Right ventricle myocardium superior (tissue), 1 donor: ENCODE data around the gene GON4L. TPM values are rescaled to one million over a fixed set of nuclear protein-coding genes. Genes with fewer than 3 reads are reported as not detected.
"Not testable (repeated sequence)": the region's sequence is repeated elsewhere in the genome, so short reads cannot be mapped to it uniquely, and the experiment has no call there.

Source experiments
- ATAC-seq: fragments of 200-7000 bp; cut with Tn5 transposase; one replicate; pipeline ENCODE4 v1.9.1; 2020; ENCODE audit warnings: mild to moderate bottlenecking; ENCODE audit not compliant: poor library complexity
- DNase-seq: peaks from one replicate; pipeline ENCODE4 v3.0.0-alpha.2; 2020
- intact Hi-C: fragments of 100-400 bp; cut with DNase I; formaldehyde crosslinking; loops from one replicate; pipeline ENCODE4 v1.11.2; 2022
- total RNA-seq: library from RNA; stranded (reverse); fragmentation: NEBNext Ultra II Directional; extraction: Animal tissue kit (Norgen Biotek cat#: 25700); gene quantifications from one replicate; pipeline ENCODE4 v1.2.1, GENCODE V29; 2021
- donor health status: DM: no; HTN: yes; CAD: no; lungs with severe emphysema.

GON4L gene
- total RNA-seq, 1 donor from 2014 or later = 17.9 TPM

GRCh38 chr1:155840386-155840785, 16.6 kb downstream of the GON4L start:
- ATAC-seq (no peak), DNase-seq (no peak)
- intact Hi-C loops = no loop called here

DNA sequence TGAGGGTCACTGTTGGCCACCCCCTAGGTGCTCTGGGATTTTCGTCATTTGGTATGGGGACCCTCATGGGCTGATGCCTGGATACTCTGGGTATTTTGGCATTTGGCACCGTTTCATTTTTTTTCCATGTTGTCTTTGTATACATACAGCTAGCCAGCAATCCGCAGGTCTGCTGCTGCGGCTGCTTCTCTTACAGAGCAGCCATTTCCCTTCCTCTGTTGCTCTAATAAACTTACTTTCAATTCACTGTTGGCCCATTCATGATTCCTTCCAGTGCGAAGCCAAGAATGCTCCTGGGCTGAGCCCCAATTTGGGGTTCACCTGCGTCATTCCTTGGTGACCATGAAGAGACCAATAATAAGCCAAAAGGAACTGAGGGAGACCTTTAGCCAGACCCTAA, 21.5 kb downstream of the GON4L start:
- DNase-seq (no peak), ATAC-seq (no peak)
- intact Hi-C loops = no loop called here

GRCh38 chr1:155834927-155835399, 22.1 kb downstream of the GON4L start:
- intact Hi-C loops, DNase-seq: not testable (repeated sequence)

DNA sequence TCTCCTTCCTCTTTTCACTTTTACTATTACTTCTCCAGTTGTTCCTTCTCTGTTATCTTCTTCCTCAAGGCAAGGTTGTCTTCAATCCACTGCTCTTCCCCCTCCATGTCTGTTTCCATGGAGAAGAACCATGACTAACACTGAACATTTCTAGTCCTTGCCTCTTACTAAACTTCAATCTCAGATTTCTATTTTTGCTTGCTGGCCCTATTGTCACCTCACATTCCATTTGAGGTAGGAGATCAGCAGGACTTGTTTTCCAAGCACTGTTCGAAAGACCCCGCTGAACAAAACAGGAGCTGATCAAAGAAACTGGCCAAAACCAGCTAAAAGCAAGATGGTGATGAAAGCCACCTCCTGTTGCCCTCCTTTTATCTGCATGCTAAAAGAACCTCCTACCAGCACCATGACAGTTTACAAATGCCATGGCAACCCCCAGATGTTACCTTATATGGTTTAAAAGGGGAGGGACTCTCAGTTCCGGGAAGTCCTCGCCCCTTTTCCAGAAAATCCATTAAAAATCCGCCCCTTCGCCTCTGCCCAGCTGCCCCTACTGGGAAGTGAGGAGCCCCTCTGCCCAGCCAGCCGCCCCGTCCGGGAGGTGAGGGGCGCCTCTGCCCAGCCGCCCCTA, 22.6 kb downstream of the GON4L start:
- ATAC-seq (peak; percentile 25), DNase-seq (no peak)
- intact Hi-C loops = no loop called here

More at GRCh38 chr1:155834927-155835399, 22.1 kb downstream of the GON4L start:
- ATAC-seq = not testable (repeated sequence)

- intact Hi-C loops = no loop called here
- DNase-seq (no peak), ATAC-seq (no peak)
Observed at GRCh38 chr1:155833665-155834295, 23.2 kb downstream of the GON4L start.

DNA sequence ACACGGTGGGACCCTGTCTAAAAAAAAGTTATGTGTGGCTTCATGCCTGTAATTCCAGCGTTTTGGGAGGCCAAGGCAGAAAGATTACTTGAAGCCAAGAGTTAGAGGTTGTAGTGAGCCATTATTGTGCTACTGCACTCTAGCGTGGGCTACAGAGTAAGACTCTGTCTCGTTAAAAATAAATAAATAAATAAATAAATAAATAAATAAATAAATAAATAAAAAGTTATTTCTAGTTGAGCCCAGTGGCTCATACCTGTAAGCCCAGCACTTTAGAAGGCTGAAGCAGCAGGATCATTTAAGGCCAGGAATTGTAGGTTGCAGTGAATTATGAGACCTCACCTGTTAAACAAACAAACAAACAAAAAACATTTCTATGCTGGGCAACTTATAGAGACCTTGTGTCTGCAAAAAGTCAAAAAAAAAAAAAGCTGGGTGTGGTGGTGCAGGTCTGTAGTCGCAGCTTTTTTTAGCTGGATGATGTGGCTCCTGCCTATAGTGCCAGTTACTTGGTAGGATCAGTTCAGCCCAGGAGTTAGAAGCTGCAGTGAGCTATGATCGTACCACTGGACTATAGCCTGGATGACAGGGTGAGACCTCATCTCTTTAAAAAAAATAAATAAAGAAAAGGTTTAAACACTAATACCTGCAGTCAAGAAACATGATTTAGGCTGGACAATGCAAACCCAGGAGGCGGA, 25.6 kb downstream of the GON4L start:
- DNase-seq (no peak), ATAC-seq (no peak)
- intact Hi-C loops = no loop called here

DNA sequence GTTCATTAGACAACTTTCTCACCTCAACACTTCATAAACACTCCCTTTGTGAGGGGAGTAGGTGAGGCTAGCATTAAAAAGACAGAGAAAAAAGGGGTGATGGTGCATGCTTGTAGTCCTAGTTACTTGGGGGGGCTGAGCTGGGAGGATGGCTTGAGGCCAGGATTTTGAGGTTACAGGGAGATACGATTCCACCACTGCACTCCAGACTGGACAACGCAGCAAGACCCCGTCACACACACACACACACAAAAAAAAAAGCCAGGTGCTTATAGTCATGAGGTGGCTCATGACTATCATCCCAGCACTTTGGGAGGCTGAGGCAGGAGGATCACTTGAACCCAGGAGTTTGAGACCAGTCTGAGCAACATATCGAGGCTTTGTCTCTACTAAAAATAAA, 29.6 kb downstream of the GON4L start:
- DNase-seq (no peak), ATAC-seq (no peak)
- intact Hi-C loops = loop anchor here (10.0 kb wide), 1 partner anchor 53 kb away; no protein-coding TSS in a partner anchor

DNA sequence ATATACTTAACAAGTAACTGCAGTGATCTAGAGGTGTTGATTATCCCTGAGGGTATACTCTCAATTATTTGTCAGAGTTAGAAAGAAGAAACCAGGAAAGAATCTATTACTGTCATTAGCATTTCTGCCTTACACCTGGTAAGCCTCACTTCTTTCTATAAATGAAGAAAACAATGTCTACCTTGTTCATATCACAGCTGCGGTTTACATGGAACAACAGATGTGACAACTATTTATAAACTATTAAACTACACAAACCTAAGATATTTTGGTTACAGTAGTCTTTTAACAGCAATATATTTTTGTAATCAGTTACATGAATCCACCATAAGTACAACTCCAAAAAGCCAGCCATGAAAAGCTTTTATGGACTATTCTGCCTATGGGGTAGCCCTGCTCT, 40.7 kb downstream of the GON4L start:
- no peak for DNase-seq
- intact Hi-C loops = loop anchor here (10.0 kb wide), 1 partner anchor 62 kb away; no protein-coding TSS in a partner anchor
- ATAC-seq = no peak

GRCh38 chr1:155813672-155814071, 43.3 kb downstream of the GON4L start:
- DNase-seq (no peak), ATAC-seq (no peak)
- intact Hi-C loops = loop anchor here (10.0 kb wide), 1 partner anchor 59 kb away; no protein-coding TSS in a partner anchor

GRCh38 chr1:155812878-155813277, 44.1 kb downstream of the GON4L start:
- no peak for ATAC-seq
- DNase-seq = no peak
- intact Hi-C loops = loop anchor here (10.0 kb wide), 1 partner anchor 58 kb away; no protein-coding TSS in a partner anchor

GRCh38 chr1:155809088-155809487, 47.9 kb downstream of the GON4L start:
- ATAC-seq (no peak), DNase-seq (no peak)
- intact Hi-C loops = no loop called here

- ATAC-seq (no peak), DNase-seq (no peak)
Observed at GRCh38 chr1:155801149-155801548, 55.9 kb downstream of the GON4L start.

GRCh38 chr1:155795618-155796017, 61.4 kb downstream of the GON4L start:
- ATAC-seq = peak; percentile 58
- DNase-seq, intact Hi-C loops: not testable (repeated sequence)

More at GRCh38 chr1:155801149-155801548, 55.9 kb downstream of the GON4L start:
- intact Hi-C loops = no loop called here

DNA sequence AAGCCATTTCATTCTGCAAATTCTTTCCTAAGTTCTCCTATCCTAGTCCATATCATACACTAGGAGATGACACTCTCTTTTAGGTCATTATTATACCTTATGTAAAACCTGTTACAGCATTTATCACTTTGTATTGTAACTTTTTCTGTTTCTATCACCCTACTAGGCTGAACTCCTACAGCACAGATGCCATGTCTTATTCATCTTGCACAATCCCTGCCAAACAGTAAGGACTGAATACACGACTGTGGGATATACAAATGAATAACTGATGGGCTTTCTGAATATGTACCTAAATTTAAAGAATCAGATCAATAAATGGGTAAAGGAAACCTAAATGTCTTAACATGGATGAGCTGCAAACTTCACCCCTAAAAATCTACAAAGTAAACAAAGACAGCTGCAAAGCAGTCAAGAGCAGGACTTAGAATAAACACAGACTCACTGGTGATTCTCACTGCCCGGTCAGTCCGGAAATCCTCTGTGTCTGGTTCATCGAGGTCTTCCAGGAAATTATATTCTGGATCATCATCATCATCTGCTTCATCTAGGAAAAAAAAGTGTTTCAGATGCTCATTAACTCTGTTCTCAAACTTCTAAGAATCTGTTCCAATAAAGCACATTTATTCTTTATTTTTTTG, 62.3 kb downstream of the GON4L start:
- ATAC-seq = no peak
- intact Hi-C loops = no loop called here
- no peak for DNase-seq

DNA sequence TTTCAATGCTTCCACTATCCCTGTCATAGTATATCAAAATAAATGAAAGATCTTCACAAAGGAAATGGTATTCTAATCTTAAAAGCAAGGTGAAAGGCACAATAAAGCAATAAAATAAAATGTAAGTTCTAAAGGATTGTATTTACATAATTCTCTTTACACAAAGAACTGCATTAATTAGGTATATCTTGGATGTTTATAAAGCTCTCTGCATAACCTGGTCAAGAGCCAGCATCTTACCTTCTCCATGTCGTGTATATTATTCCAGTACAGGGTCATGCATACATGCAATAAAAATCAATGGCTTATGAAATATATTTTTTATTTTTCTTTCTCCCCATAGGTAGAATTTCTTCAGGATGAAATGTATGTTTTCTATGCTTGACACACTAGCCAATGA, 63.8 kb downstream of the GON4L start:
- no peak for ATAC-seq
- no peak for DNase-seq

DNA sequence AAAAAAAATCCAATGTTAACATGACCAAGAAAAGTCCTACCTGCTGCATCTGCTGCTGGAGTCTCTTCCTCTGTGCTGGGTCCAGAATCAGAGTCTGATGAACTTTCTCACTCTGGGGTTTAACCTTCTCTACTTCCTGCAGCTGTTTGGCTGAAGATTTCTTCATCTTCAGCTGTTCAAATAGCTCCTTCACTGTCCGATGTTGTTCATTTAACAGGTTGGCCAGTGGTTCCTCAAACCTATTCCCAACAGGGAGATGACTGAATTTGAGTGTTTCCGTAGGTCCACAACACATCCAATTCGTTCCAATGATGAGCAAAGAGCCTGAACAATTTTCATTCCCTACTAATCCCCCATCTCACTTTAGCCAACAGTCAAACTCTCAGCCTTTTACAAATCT, 79.4 kb downstream of the GON4L start:
- DNase-seq (no peak), ATAC-seq (no peak)
- intact Hi-C loops = loop anchor here (10.0 kb wide), 2 partner anchors 47 to 137 kb away; partner anchors contain the start of gene RIT1

More for the DNA sequence above, 63.8 kb downstream of the GON4L start:
- intact Hi-C loops = no loop called here

DNA sequence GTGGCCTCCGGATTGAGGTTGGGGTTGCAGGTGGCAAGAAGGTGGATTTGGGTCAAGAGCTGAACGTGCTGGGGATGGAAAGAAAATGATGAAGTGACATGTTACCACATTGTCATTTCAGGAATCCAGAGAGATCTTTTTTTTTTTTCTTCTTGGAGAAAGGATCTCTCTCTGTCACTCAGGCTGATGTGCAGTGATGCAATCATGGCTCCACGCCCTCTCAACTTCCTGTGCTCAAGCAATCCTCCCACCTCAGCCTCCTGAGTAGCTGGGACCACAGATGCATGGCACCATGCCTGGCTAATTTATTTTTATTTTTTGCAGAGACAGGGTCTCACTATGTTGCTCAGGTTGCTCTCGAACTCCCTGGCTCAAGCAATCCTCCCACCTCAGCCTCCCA, 80.6 kb downstream of the GON4L start:
- ATAC-seq (no peak), DNase-seq (no peak)
- intact Hi-C loops = loop anchor here (10.0 kb wide), 2 partner anchors 48 to 138 kb away; partner anchors contain the start of gene RIT1

DNA sequence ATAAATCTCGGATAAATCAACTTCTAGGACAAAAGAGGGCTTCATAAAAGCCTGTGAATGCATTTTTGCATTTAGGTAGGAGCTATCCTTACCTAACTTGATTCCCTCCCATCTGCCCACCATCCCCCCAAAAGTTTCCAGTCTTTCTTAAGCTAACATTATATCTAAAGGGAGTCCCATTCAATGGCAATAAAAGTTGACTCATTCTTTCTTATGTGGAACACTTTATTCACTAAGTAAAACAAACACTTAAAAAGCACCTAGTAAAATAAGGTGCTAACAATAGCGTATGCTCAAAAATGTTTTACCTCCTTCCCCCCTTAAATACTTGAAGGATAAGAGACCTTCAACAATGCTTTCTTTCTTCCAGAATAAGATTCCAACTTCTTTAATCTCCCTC, 83.8 kb downstream of the GON4L start:
- intact Hi-C loops = loop anchor here (10.0 kb wide), 2 partner anchors 52 to 142 kb away; partner anchors contain the start of gene RIT1

DNA sequence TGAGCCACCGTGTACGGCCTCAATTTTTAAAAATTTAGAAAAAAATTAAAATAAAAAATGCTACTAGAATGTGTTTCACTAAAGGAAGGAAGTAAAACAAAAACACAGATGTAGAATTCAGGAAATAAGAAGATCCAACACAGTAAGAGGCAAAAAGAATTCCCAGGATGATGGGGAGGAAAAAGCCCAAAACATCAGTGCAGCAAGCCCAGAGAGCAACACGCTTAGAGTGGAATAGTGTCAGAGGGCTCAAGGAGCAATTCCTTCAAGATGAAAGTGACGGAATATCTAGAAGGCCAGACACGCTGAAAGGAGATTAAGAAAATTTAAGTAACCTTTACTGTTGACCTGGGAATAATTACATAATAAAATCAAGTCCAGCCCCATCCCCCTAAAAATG, 87.8 kb downstream of the GON4L start:
- no peak for DNase-seq
- no peak for ATAC-seq
- intact Hi-C loops = no loop called here

More for the DNA sequence above, 83.8 kb downstream of the GON4L start:
- no peak for ATAC-seq
- no peak for DNase-seq
